ENCODE measurements around the gene KAT2B.

DNA sequence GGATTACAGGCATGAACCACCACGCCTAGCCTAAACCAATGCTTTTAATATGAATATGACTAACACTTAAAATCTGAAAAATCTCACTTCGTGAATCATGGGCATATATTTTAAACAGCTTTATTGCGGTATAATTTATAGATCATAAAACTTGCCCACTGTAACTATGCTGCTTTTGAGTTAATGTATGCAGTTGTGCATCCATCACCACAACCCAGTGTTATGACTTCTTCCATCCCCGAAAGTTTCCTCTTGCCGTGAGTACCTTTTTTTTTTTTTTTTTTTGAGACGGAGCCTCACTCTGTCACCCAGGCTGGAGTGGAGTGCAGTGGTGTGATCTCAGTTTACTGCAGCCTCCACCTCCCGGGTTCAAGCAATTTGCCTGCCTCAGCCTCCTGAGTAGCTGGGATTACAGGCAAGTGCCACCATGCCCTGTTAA lies 7.1 kb downstream of the KAT2B start:
- TF ChIP-seq TEAD4 (IDR thresholded peaks at IDR 0.05; ENCODE audit: low read depth, low read length) (no peak), HDAC6 (IDR thresholded peaks at IDR 0.05; ENCODE audit: low read depth, low read length) (no peak), EZH2 (IDR thresholded peaks at IDR 0.05; ENCODE audit: low read depth, low read length, severe bottlenecking) (no peak), NANOG (IDR thresholded peaks at IDR 0.05; ENCODE audit: insufficient read depth, low read depth, low read length, poor library complexity, severe bottlenecking) (no peak), JUND (IDR thresholded peaks at IDR 0.05; ENCODE audit: low read length) (no peak), YY1 (IDR thresholded peaks at IDR 0.05; ENCODE audit: low read depth, low read length) (no peak)
- TF ChIP-seq, protein P1, sequence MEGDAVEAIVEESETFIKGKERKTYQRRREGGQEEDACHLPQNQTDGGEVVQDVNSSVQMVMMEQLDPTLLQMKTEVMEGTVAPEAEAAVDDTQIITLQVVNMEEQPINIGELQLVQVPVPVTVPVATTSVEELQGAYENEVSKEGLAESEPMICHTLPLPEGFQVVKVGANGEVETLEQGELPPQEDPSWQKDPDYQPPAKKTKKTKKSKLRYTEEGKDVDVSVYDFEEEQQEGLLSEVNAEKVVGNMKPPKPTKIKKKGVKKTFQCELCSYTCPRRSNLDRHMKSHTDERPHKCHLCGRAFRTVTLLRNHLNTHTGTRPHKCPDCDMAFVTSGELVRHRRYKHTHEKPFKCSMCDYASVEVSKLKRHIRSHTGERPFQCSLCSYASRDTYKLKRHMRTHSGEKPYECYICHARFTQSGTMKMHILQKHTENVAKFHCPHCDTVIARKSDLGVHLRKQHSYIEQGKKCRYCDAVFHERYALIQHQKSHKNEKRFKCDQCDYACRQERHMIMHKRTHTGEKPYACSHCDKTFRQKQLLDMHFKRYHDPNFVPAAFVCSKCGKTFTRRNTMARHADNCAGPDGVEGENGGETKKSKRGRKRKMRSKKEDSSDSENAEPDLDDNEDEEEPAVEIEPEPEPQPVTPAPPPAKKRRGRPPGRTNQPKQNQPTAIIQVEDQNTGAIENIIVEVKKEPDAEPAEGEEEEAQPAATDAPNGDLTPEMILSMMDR (IDR thresholded peaks at IDR 0.05; ENCODE audit: control extremely low read depth in 1 of 3, insufficient read depth in 1 of 3, low read depth in 1 of 3, low read length in 3 of 3) = no peak
